KMS-11 (cell line): ENCODE data around the gene COL15A1.

Source experiments
- H2AFZ ChIP-seq: fragments of 200-600 bp; sonication (generic); 2 replicates; pipeline ENCODE4 v1.6.1; 2016; ENCODE audit warnings: antibody characterized with exemption, mixed run types, low read depth
- H3K27ac ChIP-seq: fragments of 200-600 bp; sonication (generic); 2 replicates; pipeline ENCODE4 v1.6.1; 2016; ENCODE audit warnings: mild to moderate bottlenecking, mixed run types
- H3K27me3 ChIP-seq: fragments of 200-600 bp; sonication (generic); 2 replicates; pipeline ENCODE4 v1.6.1; 2017; ENCODE audit warnings: mild to moderate bottlenecking, low read depth, mixed run types, moderate library complexity; ENCODE audit not compliant: insufficient read depth
- H3K36me3 ChIP-seq: fragments of 200-600 bp; sonication (generic); 2 replicates; pipeline ENCODE4 v1.6.1; 2017; ENCODE audit warnings: mild to moderate bottlenecking, mixed run types; ENCODE audit not compliant: insufficient read depth
- H3K4me1 ChIP-seq: fragments of 200-600 bp; sonication (generic); 2 replicates; pipeline ENCODE4 v1.6.1; 2016; ENCODE audit warnings: mild to moderate bottlenecking, low read depth, mixed run types; ENCODE audit not compliant: poor library complexity, severe bottlenecking
- H3K4me2 ChIP-seq: fragments of 200-600 bp; sonication (generic); 2 replicates; pipeline ENCODE4 v1.7.0; 2016; ENCODE audit warnings: mild to moderate bottlenecking, mixed run types
- H3K4me3 ChIP-seq: fragments of 200-600 bp; sonication (generic); IDR thresholded peaks from 2 replicates; pipeline ENCODE4 v1.6.1; 2017; ENCODE audit warnings: low read depth, low read length, mixed read lengths; ENCODE audit not compliant: insufficient read depth
- H3K79me2 ChIP-seq: fragments of 200-600 bp; sonication (generic); 2 replicates; pipeline ENCODE4 v1.6.1; 2016; ENCODE audit warnings: low read depth, mixed run types; ENCODE audit not compliant: insufficient read depth
- H3K9ac ChIP-seq: fragments of 200-600 bp; sonication (generic); 2 replicates; pipeline ENCODE4 v1.6.1; 2016; ENCODE audit warnings: mild to moderate bottlenecking, mixed run types
- H4K20me1 ChIP-seq: fragments of 200-600 bp; sonication (generic); 2 replicates; pipeline ENCODE4 v1.6.1; 2016; ENCODE audit warnings: mild to moderate bottlenecking, mixed run types; ENCODE audit not compliant: insufficient read depth
- TF ChIP-seq, protein P1 (sequence below): fragments of 200-600 bp; sonication (generic); conservative IDR thresholded peaks from 2 replicates; pipeline ENCODE4 v1.6.1; 2017; ENCODE audit warnings: low read depth, mild to moderate bottlenecking, antibody characterized with exemption, low read length, moderate library complexity, mixed read lengths

Gene COL15A1

GRCh38 chr9:99060621-99061020, 116.9 kb downstream of the COL15A1 start:
- Histone ChIP-seq H3K4me2 (no peak overlapping the region), H3K79me2 (no peaks in the 10 kb centered on the region), H3K9ac (no peak overlapping the region), H3K36me3 (no peaks in the 10 kb centered on the region), H3K4me1 (peaks cover 43% of the 10 kb centered on the region), H3K27me3 (no peaks in the 10 kb centered on the region), H3K27ac (no peak overlapping the region), H3K4me3 (no peak overlapping the region), H4K20me1 (no peaks in the 10 kb centered on the region), H2AFZ (no peak overlapping the region)
- TF ChIP-seq, protein P1, sequence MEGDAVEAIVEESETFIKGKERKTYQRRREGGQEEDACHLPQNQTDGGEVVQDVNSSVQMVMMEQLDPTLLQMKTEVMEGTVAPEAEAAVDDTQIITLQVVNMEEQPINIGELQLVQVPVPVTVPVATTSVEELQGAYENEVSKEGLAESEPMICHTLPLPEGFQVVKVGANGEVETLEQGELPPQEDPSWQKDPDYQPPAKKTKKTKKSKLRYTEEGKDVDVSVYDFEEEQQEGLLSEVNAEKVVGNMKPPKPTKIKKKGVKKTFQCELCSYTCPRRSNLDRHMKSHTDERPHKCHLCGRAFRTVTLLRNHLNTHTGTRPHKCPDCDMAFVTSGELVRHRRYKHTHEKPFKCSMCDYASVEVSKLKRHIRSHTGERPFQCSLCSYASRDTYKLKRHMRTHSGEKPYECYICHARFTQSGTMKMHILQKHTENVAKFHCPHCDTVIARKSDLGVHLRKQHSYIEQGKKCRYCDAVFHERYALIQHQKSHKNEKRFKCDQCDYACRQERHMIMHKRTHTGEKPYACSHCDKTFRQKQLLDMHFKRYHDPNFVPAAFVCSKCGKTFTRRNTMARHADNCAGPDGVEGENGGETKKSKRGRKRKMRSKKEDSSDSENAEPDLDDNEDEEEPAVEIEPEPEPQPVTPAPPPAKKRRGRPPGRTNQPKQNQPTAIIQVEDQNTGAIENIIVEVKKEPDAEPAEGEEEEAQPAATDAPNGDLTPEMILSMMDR = no peak

- Histone ChIP-seq H3K27me3 (no peaks in the 10 kb centered on the region), H3K9ac (no peak overlapping the region), H4K20me1 (no peaks in the 10 kb centered on the region), H3K27ac (no peak overlapping the region), H3K4me1 (peaks cover 23% of the 10 kb centered on the region), H3K4me2 (no peak overlapping the region), H3K36me3 (no peaks in the 10 kb centered on the region), H3K79me2 (no peaks in the 10 kb centered on the region), H3K4me3 (no peak overlapping the region), H2AFZ (no peak overlapping the region)
- TF ChIP-seq, protein P1 = no peak
These were observed 118.8 kb downstream of the COL15A1 start for GRCh38 chr9:99062549-99062948.

- Histone ChIP-seq H3K27ac (no peak overlapping the region), H3K4me2 (no peak overlapping the region), H3K79me2 (no peaks in the 10 kb centered on the region), H3K36me3 (no peaks in the 10 kb centered on the region), H3K9ac (no peak overlapping the region), H3K27me3 (no peaks in the 10 kb centered on the region), H3K4me3 (no peak overlapping the region), H3K4me1 (peaks cover 14% of the 10 kb centered on the region), H2AFZ (no peak overlapping the region), H4K20me1 (no peaks in the 10 kb centered on the region)
- TF ChIP-seq, protein P1 = no peak
These were observed 119.8 kb downstream of the COL15A1 start for GRCh38 chr9:99063522-99063921.

DNA sequence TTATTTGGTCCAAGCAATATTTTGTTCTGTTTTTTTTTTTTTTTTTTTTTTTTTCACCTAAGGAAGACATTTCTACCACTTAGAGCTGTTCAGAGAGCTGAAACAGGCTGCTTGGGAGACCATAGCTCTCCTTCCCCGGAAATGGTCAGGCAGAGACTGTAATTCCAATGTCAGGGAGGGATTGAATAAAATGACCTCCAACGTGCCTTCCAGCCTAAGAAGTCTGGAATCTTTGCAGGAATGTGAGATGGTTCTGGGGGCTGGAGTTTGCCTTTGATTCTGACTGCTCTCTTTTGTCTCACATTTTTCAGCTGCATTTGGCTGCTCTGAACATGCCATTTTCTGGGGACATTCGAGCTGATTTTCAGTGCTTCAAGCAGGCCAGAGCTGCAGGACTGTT, 122.9 kb downstream of the COL15A1 start:
- no peaks in the 10 kb centered on the region for H3K4me1 ChIP-seq
- no peak overlapping the region for H3K9ac ChIP-seq
- no peak overlapping the region for H3K4me2 ChIP-seq
- TF ChIP-seq, protein P1 = no peak
- H3K27me3 ChIP-seq = no peaks in the 10 kb centered on the region
- no peaks in the 10 kb centered on the region for H4K20me1 ChIP-seq
- H3K27ac ChIP-seq = no peak overlapping the region
- H2AFZ ChIP-seq = no peak overlapping the region
- H3K79me2 ChIP-seq = no peaks in the 10 kb centered on the region
- no peaks in the 10 kb centered on the region for H3K36me3 ChIP-seq
- H3K4me3 ChIP-seq = no peak overlapping the region

- no peak overlapping the region for H3K4me2 ChIP-seq
- TF ChIP-seq, protein P1 = no peak
- no peaks in the 10 kb centered on the region for H3K79me2 ChIP-seq
- H3K4me1 ChIP-seq = no peaks in the 10 kb centered on the region
- no peak overlapping the region for H3K9ac ChIP-seq
- H3K27me3 ChIP-seq = no peaks in the 10 kb centered on the region
- H2AFZ ChIP-seq = no peak overlapping the region
- no peak overlapping the region for H3K4me3 ChIP-seq
- no peaks in the 10 kb centered on the region for H4K20me1 ChIP-seq
- no peak overlapping the region for H3K27ac ChIP-seq
- no peaks in the 10 kb centered on the region for H3K36me3 ChIP-seq
These were observed 125.4 kb downstream of the COL15A1 start for GRCh38 chr9:99069075-99069474.
